Measurements from ENCODE around the gene SLC6A8.
"Not testable (repeated sequence)": the region's sequence is repeated elsewhere in the genome, so short reads cannot be mapped to it uniquely, and the experiment has no call there.

Gene SLC6A8

DNA sequence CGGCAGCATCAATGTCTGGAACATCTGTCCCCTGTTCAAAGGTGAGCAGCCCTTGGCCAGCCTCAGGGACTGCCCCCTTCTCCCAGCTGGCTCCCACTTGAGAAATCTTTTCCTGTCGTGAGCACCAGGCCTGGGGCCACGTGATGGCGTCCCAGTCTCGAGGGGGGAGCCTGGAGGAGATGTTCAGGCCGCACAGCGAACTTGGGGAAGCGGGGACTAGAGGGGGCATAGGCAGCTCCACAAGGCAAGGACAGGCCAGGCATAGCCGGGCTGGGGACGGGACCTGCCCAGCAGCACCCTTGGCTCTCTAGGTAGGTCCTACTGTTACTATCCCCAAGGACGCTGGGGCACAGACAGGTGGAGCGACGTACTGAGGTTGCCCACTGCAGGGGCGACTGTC, 2.7 kb downstream of the SLC6A8 start:
- H3K4me3 ChIP-seq, result no peak overlapping the region
- H3K27ac ChIP-seq, result no peak overlapping the region

- H3K27ac ChIP-seq, H3K4me3 ChIP-seq: not testable (repeated sequence)
These were observed 3.5 kb downstream of the SLC6A8 start for GRCh38 chrX:153691032-153691827.

- no peak overlapping the region for H3K27ac ChIP-seq
- no peak overlapping the region for H3K4me3 ChIP-seq
These were observed 4.3 kb downstream of the SLC6A8 start for GRCh38 chrX:153692003-153692402.

GRCh38 chrX:153692611-153693156, 5.0 kb downstream of the SLC6A8 start:
- H3K27ac ChIP-seq, result no peak overlapping the region
- no peak overlapping the region for H3K4me3 ChIP-seq

- H3K27ac ChIP-seq, result no peak overlapping the region
These were observed 5.7 kb downstream of the SLC6A8 start for GRCh38 chrX:153693216-153694086.

DNA sequence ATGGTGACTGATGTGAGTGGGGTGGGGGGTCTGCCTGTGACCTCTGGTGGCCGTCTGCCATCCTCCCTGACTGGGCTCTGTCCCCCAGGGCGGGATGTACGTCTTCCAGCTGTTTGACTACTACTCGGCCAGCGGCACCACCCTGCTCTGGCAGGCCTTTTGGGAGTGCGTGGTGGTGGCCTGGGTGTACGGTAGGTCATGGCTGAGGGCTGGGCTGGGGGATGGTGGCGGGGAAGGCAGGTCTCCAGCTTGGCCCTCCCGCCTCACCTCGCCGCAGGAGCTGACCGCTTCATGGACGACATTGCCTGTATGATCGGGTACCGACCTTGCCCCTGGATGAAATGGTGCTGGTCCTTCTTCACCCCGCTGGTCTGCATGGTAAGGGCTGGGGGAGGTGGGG, 6.5 kb downstream of the SLC6A8 start:
- H3K27ac ChIP-seq, H3K4me3 ChIP-seq: not testable (repeated sequence)

More at GRCh38 chrX:153693216-153694086, 5.7 kb downstream of the SLC6A8 start:
- no peak overlapping the region for H3K4me3 ChIP-seq

- H3K27ac ChIP-seq, result no peak overlapping the region
These were observed 7.1 kb downstream of the SLC6A8 start for GRCh38 chrX:153694687-153695270.

DNA sequence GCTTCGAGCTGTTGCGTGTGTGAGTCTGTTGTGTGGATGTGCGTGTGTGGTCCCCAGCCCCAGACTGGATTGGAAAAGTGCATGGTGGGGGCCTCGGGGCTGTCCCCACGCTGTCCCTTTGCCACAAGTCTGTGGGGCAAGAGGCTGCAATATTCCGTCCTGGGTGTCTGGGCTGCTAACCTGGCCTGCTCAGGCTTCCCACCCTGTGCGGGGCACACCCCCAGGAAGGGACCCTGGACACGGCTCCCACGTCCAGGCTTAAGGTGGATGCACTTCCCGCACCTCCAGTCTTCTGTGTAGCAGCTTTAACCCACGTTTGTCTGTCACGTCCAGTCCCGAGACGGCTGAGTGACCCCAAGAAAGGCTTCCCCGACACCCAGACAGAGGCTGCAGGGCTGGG, 8.4 kb downstream of the SLC6A8 start:
- H3K4me3 ChIP-seq, result no peak overlapping the region
- no peak overlapping the region for H3K27ac ChIP-seq

More at GRCh38 chrX:153694687-153695270, 7.1 kb downstream of the SLC6A8 start:
- no peak overlapping the region for H3K4me3 ChIP-seq

GRCh38 chrX:153696538-153696937, 8.8 kb downstream of the SLC6A8 start:
- not testable (repeated sequence) for H3K27ac ChIP-seq, H3K4me3 ChIP-seq

GRCh38 chrX:153696986-153697722, 9.4 kb downstream of the SLC6A8 start:
- not testable (repeated sequence) for H3K27ac ChIP-seq, H3K4me3 ChIP-seq

DNA sequence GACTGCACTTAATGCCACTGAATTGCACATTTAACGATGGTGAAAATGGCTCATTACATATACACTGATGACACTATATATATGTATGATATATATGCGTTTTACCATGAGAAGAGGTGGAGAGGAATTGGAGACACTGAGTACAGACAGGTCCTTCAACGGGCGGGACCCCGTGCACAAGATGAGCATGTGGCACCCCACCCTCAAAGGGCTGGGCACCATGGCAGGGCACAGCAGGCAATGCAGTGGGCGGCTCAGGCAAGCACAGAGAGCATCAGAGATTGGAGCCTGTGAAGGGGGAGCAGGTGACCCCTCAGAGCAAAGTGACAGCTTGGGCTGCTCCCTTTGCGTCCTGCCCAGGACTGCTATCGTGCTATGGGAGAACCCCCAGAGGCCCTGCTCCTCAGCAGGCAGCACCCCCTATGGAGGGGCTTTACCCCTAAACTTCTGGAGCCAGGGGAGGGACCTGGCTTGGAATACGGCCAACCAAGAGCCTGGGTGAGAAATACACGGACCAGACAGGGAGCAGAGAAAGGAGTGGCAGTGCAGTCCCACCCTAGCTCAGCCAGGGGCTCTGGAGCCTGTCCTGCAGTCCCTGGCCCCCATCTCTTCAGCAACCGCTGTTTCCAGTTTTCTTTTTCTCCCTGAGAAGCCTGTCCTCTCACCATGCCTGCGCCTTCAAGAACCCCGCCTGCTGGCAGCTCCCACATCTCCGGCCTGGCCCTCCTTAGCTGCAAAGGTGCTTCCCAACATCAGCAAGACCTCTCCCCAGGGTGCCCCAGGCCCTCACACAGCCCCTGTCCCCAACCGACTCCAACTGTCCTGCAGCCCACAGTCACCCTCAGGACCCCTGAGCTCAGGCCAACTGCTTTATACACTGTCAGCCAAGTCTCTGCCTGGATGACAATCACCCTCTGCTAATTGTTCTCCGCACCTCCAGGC, 10.5 kb downstream of the SLC6A8 start:
- no peak overlapping the region for H3K27ac ChIP-seq
- no peak overlapping the region for H3K4me3 ChIP-seq

- H3K4me3 ChIP-seq, result not testable (repeated sequence)
- H3K27ac ChIP-seq, result peak overlapping the region in 2 of 21 experiments; percentile 57 to 62
These were observed 11.6 kb downstream of the SLC6A8 start for GRCh38 chrX:153699210-153699783.

DNA sequence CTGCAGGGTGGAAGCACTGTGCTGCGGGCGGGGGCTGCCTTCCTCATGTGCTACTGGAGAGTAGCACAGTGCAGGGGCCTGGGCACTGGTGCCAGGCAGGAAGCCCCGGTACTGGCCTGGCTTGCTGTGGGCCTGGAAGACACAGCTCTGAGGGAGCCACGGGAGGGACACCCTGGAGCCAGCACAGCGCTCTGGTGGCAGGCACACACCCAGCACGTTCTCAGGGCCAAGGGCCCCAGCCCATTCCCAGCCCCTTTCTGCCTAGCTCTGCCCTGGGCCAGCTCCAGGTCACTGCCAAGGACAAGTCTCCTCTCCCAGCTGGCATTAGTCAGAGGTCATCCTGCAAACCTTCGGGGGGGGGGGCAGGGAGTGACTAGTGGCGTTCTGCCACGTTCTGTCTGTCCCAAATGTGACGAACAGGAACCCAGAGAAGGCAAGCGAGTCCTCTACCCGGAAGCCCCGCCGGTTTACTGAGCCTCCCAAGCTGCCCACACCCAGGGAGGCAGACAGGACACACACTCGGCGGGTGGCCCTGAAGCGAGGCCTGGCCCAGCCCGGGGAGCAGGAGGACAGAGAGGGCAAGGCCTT, 12.2 kb downstream of the SLC6A8 start:
- peak overlapping the region in 4 of 21 experiments; percentile 26 to 62 (median 46) for H3K27ac ChIP-seq

DNA sequence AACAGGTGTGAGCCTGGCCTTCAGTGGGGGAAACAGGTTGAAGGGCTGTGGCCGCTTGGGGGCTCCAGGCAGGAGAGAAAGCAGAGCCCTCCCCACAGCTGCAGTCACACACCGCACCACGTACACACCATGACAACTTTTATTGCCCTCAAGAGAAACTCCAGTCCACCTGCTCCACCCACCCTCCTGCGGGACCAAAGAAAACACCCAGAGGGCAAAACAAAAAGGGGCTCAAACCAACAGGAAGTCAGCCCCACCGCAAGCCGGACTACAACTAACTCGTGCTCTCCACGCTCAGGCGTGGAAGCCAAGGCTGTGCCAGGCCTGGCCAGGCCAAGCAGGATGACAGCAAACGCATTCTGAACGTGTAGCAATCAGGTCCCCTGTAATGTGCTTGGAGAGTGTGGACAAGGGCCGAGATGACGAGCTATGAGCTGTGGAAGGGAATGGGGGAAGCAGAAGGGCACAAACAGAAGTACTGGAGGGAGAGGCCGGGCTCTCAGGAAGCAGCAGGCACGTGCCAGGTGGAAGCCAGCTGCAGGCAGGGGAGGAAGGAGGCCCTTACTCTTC, 12.7 kb downstream of the SLC6A8 start:
- Histone ChIP-seq H3K4me3 (no peak overlapping the region), H3K27ac (peak overlapping the region in 5 of 21 experiments; percentile 26 to 62 (median 35))

More for the DNA sequence above, 12.2 kb downstream of the SLC6A8 start:
- not testable (repeated sequence) for H3K4me3 ChIP-seq

DNA sequence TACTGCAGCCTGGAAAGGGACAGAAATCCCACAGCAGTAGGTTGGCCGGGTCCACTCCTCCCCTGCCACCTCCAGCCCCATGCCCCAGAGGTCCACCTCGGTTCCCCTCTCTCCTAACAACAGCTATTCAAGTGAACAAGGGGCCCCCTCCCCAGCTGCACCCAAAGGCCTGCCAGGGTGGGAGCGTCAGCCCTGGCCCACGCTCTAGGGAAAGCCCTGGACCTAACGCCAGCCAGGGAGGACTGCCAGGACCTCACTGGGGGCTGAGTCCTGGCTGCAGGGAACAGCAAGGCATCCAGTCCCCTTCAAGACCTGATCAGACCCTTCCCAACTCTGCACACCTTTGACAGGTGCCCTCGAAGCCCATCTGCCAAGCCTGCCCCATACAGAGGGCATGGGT, 13.2 kb downstream of the SLC6A8 start:
- Histone ChIP-seq H3K27ac (peak overlapping the region in 1 of 21 experiments; percentile 31), H3K4me3 (no peak overlapping the region)

DNA sequence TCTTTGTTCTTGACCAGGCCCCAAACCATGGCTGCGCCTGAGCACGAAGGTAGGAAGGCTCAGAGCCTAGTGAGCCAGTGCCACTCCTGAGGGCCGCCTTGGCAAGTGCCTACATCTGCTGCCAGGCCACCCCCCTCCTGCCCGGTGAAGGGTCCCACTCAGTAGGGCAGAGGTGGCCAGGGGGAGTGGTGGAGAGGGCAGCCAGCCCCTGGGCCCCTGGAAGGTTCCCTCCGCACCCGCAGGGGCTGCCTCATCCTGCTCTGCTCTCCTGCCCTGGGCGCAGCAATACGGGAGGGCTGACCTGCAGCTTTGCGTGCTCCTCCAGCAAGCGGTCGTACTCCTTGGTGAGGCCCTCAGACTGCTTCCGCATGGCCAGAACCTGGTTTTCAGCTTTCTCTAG, 14.0 kb downstream of the SLC6A8 start:
- Histone ChIP-seq H3K4me3 (no peak overlapping the region), H3K27ac (no peak overlapping the region)

GRCh38 chrX:153702336-153703035, 14.8 kb downstream of the SLC6A8 start:
- Histone ChIP-seq H3K27ac (no peak overlapping the region), H3K4me3 (no peak overlapping the region)

All from skin epidermis (tissue), 12 donors.